Kidney epithelial cell (primary cell): ENCODE results near the gene OR4D10. TPM values are rescaled to one million over a fixed set of nuclear protein-coding genes. Genes with fewer than 3 reads are reported as not detected.
"Not testable (repeated sequence)": the region's sequence is repeated elsewhere in the genome, so short reads cannot be mapped to it uniquely, and the experiment has no call there.

Experiments
- DNase-seq: peaks from one replicate; pipeline ENCODE4 v3.0.0-alpha.2; 2010; ENCODE audit warnings: low read depth
- H3K27me3 ChIP-seq: 2 replicates; pipeline ENCODE4 v1.6.0; 2011; ENCODE audit warnings: low read length; ENCODE audit not compliant: control insufficient read depth, insufficient read depth
- H3K36me3 ChIP-seq: 2 replicates; pipeline ENCODE4 v1.5.1; 2011; ENCODE audit warnings: low read length; ENCODE audit not compliant: control insufficient read depth, insufficient read depth
- H3K4me3 ChIP-seq: 2 replicates; pipeline ENCODE4 v1.5.1; 2011; ENCODE audit warnings: low read depth, mild to moderate bottlenecking, control low read depth, low read length
- CTCF ChIP-seq: IDR thresholded peaks from 2 replicates; pipeline ENCODE4 v1.5.1; 2011; ENCODE audit warnings: mild to moderate bottlenecking, moderate library complexity, low read length, control low read depth, inconsistent platforms; ENCODE audit not compliant: insufficient read depth, poor library complexity, severe bottlenecking
- total RNA-seq: library from RNA; depleted of rRNA; stranded (reverse); fragments of >200 nt; gene quantifications from 2 replicates; pipeline ENCODE4 v1.2.3, GENCODE V29; 2015

Gene OR4D10
- total RNA-seq, 1 donor from 2014 or later: not detected

GRCh38 chr11:59429924-59430516 is 43.1 kb upstream of the OR4D10 start:
- peak; percentile 2 for DNase-seq
- H3K4me3 ChIP-seq: no peak overlapping the region
- H3K27me3 ChIP-seq: no peaks in the 10 kb centered on the region
- no peaks in the 10 kb centered on the region for H3K36me3 ChIP-seq
- peak; percentile 69 for TF ChIP-seq CTCF

DNA sequence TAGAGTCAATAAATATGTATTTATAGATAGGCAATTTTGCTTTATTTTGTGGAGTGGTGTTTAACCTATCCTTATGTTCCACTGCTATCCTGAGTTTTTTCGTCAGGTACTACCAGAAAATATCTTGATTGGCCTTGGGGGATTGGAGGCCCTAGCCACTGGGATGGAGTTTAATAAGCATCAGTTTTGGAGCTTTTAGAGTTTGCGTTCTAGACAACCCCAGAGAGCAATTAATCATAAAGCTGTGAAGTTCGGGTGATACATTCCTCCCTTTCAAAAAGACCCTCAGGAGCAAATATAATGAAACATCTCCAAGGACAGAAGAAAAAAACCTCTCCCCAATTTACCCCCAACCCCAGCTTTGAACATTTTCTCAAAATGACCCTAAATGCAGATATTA is 36.9 kb upstream of the OR4D10 start, which contains the start of gene OR5A1:
Gene OR5A1 (plus strand): TSS at position 301 of the 400 bp plus-strand sequence. CDS start 6,700 bp downstream, outside the sequence.
- no peak for DNase-seq
- H3K4me3 ChIP-seq: no peak within 1 kb of the TSS
- H3K27me3 ChIP-seq: no peaks in the 10 kb centered on the region
- TF ChIP-seq CTCF: no peak
- H3K36me3 ChIP-seq: no peaks in the 10 kb centered on the region

GRCh38 chr11:59437770-59438169 is 35.3 kb upstream of the OR4D10 start:
- Histone ChIP-seq H3K4me3 (no peak overlapping the region), H3K36me3 (no peaks in the 10 kb centered on the region), H3K27me3 (no peaks in the 10 kb centered on the region)
- TF ChIP-seq CTCF: no peak
- no peak for DNase-seq

DNA sequence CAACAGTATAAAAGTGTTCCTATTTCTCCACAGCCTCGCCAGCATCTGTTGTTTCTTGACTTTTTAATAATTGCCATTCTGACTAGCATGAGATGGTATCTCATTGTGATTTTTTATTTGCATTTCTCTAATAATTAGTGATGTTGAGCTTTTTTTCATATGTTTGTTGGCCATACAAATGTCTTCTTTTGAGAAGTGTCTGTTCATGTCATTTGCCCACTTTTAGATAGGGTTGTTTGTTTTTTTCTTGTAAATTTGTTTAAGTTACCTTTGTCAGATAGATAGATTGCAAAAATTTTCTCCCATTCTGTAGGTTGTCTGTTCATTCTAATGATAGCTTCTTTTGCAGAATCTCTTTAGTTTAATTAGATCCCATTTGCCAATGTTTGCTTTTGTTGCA is 27.5 kb upstream of the OR4D10 start:
- DNase-seq, H3K36me3 ChIP-seq, H3K4me3 ChIP-seq, H3K27me3 ChIP-seq: not testable (repeated sequence)

DNA sequence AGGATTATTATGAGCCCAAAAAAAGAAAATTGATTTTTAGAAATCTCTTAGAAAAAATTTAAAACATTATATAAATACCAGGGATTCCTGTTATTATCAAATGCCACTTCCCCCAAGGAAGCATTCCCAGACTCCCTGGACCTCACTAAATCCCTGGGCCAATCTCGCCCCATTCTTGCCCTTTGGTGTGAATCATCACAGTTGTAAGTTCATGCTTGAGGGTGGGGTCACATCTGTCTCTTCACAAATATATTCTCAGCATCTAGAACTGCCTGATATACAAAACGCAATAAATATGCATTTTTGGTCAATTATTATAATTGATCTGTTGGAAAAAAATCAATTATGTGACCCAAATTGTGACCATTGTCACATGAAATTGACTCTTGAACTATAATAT is 24.6 kb upstream of the OR4D10 start:
- no peaks in the 10 kb centered on the region for H3K27me3 ChIP-seq
- DNase-seq: no peak
- TF ChIP-seq CTCF: no peak
- no peak overlapping the region for H3K4me3 ChIP-seq
- H3K36me3 ChIP-seq: no peaks in the 10 kb centered on the region

DNA sequence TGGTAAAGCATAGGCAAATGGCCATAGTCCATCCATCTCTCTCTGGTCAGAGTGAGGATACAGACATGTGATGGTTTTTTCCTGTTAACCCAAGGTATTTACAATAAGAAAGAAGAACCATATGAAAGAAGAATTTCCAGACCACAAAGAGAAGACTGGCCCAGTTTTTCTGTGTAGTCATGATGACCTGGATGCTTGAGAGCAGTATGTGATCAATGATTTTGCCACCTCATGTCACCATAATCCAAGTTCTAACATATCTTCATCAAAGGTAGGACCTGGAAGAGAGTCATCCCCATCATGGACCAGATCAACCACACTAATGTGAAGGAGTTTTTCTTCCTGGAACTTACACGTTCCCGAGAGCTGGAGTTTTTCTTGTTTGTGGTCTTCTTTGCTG is 16.5 kb upstream of the OR4D10 start, which contains the start of gene OR4D6:
Gene OR4D6 (plus strand): TSS at position 301 of the 400 bp plus-strand sequence. CDS start 0 bp downstream, at position 301.
- H3K27me3 ChIP-seq: no peaks in the 10 kb centered on the region
- H3K4me3 ChIP-seq: no peak within 1 kb of the TSS
- H3K36me3 ChIP-seq: no peaks in the 10 kb centered on the region
- no peak for DNase-seq
- no peak for TF ChIP-seq CTCF
